G401.6 (cell line): ENCODE data around the gene PPP1R1C.
"Not testable (repeated sequence)": the region's sequence is repeated elsewhere in the genome, so short reads cannot be mapped to it uniquely, and the experiment has no call there.

Experiments
- FAIRE-seq: peaks from 2 replicates; lab custom pipeline; 2012; peaks lifted over from hg19 to GRCh38; lab: Jason Lieb, UNC

Gene PPP1R1C

GRCh38 chr2:182015334-182016109 lies 29.9 kb downstream of the PPP1R1C start:
- no peak for FAIRE-seq

DNA sequence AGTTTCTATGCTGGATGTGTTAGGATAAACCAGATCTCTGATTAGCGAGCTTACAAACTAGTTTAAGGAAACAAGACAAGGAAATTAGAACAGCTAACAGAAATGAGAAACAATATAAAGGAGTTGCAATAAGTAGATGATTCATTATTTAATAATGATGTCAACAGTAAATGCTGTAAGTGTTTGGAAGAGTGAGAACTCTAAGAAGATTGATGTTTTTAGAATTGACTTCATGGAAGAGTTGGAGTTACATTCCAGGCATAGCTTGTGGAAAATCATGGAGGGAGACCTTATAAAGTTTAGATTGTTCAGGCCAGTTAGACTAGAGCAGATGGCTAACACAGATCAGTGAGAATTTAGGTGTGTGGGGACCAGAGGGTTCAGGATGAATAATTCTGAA lies 32.6 kb downstream of the PPP1R1C start:
- no peak for FAIRE-seq

DNA sequence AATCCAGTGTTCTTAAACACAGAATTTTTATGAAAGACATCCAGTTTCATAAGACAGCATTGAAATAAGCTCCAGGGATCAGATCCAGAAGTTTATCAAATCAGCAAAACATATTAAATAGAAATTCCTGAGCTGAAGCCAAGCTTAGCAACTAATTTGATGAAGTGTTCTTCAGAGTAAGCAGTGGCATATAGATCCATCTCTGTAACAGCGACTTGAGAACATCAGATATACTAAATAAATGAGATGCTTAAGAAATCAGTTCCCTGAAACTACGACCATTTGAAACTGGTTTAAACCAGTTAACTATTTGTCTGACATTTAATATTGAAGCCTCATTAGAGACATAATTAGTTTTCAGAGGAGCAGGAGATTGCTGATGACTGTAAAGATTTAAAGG lies 34.1 kb downstream of the PPP1R1C start:
- FAIRE-seq: no peak

DNA sequence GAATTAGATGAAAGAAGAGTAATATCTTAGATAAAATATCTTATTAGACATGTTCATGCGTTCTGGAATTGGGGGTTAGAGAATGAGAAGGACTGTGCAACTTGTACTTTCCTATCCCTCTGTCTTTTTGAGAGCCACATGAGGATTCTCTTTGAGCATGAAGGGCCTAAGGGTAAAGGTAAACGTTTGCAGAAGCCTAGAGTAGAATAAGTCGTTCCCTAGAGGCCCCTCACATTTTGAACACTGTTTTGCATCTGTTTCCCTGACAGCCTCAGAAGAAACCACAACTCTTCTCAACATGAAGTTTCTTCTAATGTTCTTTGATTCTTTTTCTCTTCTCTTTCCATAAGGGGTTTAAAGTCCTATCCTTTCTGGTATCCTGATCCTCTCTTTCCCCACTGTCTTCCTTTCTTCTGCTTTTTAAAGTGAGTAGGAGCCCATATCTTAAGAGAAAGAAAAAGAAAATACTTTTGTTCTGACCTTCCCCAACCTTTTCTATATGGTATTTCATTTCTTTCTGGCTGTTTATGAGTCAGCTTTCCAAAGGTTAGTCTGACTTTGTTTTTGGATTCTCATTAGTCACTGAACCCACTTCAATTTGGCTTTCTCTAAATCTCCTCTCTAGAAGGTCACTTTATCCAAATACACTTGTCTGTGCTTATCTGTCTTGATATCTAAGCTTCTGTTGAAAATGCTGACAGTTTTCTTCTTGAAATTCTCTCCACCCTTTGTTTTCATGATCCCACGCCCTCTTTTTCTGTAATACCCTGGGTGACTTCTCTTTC lies 34.8 kb downstream of the PPP1R1C start:
- FAIRE-seq: no peak

GRCh38 chr2:182023235-182023634 lies 37.6 kb downstream of the PPP1R1C start:
- no peak for FAIRE-seq

DNA sequence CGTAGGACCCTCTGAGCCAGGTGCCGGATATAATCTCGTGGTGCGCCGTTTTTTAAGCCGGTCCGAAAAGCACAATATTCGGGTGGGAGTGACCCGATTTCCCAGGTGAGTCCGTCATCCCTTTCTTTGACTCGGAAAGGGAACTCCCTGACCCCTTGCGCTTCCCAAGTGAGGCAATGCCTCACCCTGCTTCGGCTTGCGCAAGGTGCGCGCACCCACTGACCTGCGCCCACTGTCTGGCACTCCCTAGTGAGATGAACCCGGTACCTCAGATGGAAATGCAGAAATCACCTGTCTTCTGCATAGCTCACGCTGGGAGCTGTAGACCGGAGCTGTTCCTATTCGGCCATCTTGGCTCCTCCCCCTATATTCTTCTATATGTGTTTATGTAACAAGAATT lies 45.2 kb downstream of the PPP1R1C start:
- not testable (repeated sequence) for FAIRE-seq

DNA sequence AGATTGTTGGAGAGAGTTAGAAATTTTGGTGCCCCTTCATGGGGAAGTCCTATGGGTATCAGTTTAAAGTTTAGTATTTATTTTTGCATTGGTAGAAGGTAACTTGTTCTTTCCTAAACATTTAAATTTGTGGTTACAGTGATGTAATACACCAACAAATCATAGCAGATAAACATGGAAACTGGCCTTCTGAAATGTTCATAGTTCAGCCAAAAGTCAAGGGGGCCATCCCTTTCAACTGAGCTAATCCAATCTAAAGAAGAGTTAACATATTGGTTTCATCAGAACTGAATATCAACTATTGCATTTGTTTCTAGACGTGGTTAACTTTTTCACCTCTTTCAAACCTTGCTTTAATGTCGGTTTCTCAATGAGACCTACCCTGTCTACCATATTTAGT lies 46.3 kb downstream of the PPP1R1C start:
- no peak for FAIRE-seq

- FAIRE-seq: no peak
Measured at GRCh38 chr2:182033449-182033848, 47.8 kb downstream of the PPP1R1C start.

- FAIRE-seq: no peak
Measured at GRCh38 chr2:182038576-182038975, 52.9 kb downstream of the PPP1R1C start.

- no peak for FAIRE-seq
Measured at GRCh38 chr2:182043021-182043420, 57.4 kb downstream of the PPP1R1C start.

GRCh38 chr2:182043861-182044260 lies 58.2 kb downstream of the PPP1R1C start:
- FAIRE-seq: no peak

DNA sequence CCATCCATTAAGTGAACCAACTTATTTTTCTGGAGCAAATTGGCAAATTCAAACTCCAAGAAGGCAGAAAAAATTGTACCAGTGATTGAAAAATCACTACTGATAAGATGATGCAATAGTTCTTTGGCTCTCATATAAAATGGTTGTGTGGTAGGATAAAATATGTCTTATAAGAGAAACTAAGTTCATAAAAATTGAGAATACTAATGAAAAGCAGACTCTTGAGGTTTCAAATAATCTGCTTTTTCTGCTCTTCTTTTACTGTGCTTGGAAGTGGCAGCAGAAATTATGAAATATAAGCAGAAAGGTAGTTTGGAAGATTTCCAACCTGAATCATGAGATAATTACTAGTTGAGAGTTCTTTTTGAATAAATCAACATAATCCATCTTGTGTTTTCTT lies 61.9 kb downstream of the PPP1R1C start:
- FAIRE-seq: no peak

GRCh38 chr2:182048088-182048487 lies 62.4 kb downstream of the PPP1R1C start:
- no peak for FAIRE-seq

- FAIRE-seq: no peak
Measured at GRCh38 chr2:182048621-182049020, 63.0 kb downstream of the PPP1R1C start.

DNA sequence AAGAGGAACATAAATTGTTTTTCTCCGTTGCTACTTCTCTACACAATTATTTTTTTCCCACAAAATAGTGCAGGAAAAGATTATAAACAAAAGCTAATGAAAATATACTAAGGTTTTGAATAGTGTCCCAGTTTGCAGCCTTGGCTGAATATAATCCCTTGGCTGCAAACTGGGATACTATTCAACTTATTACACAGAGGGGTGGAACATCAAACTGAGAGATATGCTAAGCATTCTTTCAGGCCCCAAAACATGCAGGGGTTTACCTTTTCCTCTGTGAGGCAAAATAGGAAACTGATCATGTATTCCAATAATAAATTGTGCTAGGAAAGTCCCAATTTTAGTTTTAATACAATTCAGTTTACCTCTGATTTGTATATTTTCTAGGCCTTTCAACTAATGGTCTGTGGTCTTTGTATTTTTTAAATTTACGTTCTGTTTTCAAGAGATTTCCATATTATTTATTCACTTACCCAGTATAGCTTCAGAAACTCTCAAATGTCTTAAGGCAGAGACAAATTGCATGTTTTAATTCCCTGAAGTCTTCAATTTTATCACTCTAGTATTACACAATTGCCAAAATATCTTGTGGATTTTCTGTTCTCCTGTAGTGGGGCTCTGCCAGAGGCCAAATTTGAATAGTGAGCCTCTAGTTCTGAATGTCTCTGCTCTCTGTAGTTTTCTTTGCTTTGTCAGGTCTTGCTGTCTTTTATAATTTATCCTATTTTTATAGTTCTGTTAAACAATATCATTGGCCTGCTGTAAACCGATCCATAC lies 63.9 kb downstream of the PPP1R1C start:
- FAIRE-seq: no peak

GRCh38 chr2:182050333-182051135 lies 64.9 kb downstream of the PPP1R1C start:
- no peak for FAIRE-seq

DNA sequence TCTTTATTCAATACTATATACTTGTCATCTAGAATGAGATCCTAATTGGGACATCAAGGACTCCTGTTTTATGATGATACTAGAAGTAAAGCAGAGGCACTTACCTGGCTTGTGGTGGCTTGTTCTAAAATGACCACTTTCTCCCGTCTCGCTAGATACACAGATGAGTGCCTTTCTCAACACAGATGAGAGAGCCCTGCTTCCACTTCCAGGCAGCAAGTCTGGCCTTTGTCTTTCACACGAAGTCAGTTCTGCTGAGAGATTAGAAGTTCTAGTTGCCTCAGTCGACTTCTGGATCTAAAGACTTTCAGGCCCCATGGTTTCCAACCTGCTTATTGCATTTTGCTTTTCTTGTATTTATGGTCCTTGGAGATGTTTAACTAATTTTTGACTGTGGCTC lies 70.3 kb downstream of the PPP1R1C start:
- no peak for FAIRE-seq

DNA sequence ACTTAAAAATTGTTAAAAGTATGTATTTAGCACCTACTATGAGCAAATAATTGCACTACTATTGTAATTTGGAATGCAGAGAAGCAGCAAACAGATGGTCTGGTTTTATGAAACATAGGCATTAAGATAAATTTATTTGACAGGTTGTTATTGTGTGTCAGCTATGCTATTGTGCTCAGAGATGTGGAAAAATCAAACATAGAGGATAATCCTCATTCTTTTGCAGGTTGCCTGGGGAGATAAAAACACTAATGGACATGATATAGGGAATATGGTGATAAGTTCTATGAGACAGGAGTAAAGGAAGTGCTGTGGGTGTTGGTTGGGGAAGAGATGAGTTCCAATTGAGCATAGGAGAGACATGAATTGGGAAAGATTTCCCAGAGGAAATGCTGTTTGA lies 71.3 kb downstream of the PPP1R1C start:
- no peak for FAIRE-seq

- no peak for FAIRE-seq
Measured at GRCh38 chr2:182058056-182058455, 72.4 kb downstream of the PPP1R1C start.

DNA sequence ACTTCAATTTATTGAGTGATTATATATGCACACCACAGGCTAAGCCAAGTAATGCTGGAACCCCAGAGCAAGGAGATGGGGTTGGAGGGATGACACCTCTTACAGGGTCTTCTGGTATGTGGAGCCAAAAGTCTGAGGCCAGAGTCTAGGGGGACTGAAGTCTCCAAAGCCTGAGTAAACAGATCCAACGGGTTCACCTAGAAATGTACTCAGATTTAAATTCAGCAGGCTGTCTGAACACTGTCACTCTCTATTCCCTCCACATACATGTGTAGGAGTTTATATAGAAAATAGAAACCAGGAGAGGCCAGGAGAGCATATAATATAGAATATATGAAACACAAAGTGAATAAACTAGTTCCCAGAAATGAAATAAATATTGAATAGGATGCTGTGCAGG lies 76.1 kb downstream of the PPP1R1C start:
- FAIRE-seq: no peak

- no peak for FAIRE-seq
Measured at GRCh38 chr2:182062329-182062972, 76.8 kb downstream of the PPP1R1C start.
